SU-DHL-6 (cell line): ENCODE results near the gene PLA2G2A.

ENCODE experiments used
- CTCF ChIP-seq: fragments of 200-600 bp; sonication (generic); IDR thresholded peaks from one replicate; pipeline ENCODE4 v1.5.1; 2017; ENCODE audit warnings: antibody characterized with exemption, mild to moderate bottlenecking, low read length, moderate library complexity; ENCODE audit not compliant: insufficient read depth, poor library complexity, severe bottlenecking
- EZH2phosphoT487 ChIP-seq: fragments of 200-600 bp; sonication (generic), shearing (Covaris generic); conservative IDR thresholded peaks from 2 replicates; pipeline ENCODE4 v1.6.1; 2018; ENCODE audit warnings: mild to moderate bottlenecking, antibody characterized with exemption, low read length, moderate library complexity, mixed read lengths

GRCh38 chr1:20010016-20010415 lies 30.6 kb upstream of the PLA2G2A start:
- TF ChIP-seq CTCF (no peak), EZH2phosphoT487 (no peak)
